Stomach (tissue), 4 donors: ENCODE measurements around the gene NR6A1.

Source experiments
- CTCF ChIP-seq, 7 experiments: fragments of 450-650 bp in 4 of 7; fragments of 200-600 bp in 3 of 7; sonication (generic) in 3 of 7; IDR thresholded peaks; one replicate each; pipeline ENCODE4 v1.5.1; 2016 to 2019; ENCODE audit warnings: antibody characterized with exemption in 7 of 7, control low read depth in 2 of 7, mild to moderate bottlenecking in 1 of 7
- EP300 ChIP-seq: sonication (generic); formaldehyde crosslinking; IDR thresholded peaks from one replicate; pipeline ENCODE4 v1.6.1; 2017; ENCODE audit warnings: antibody characterized with exemption
- POLR2A ChIP-seq, 4 donors: fragments of 450-650 bp; IDR thresholded peaks; one replicate each; pipeline ENCODE4 v1.6.1; 2016; ENCODE audit warnings: antibody characterized with exemption in 4 of 4, control low read depth in 2 of 4, mild to moderate bottlenecking in 1 of 4, moderate library complexity in 1 of 4

GRCh38 chr9:124802426-124802825 lies 31.3 kb upstream of the NR6A1 start:
- TF ChIP-seq CTCF (IDR thresholded peaks at IDR 0.05) (no peak), EP300 (no peak), POLR2A (IDR thresholded peaks at IDR 0.05) (no peak)
